T-helper 17 cell (primary cell): ENCODE data around the gene VPREB1. TPM values are rescaled to one million over a fixed set of nuclear protein-coding genes. Genes with fewer than 3 reads are reported as not detected.
"Not testable (repeated sequence)": the region's sequence is repeated elsewhere in the genome, so short reads cannot be mapped to it uniquely, and the experiment has no call there.

Experiments
- ATAC-seq: fragments of 150-1000 bp; cut with Tn5 transposase; 2 replicates; pipeline ENCODE4 v1.10.0; 2021; ENCODE audit warnings: mild to moderate bottlenecking, moderate library complexity
- DNase-seq, 3 donors: peaks; one replicate each; pipeline versions ENCODE4 v3.0.0 to v3.0.0-alpha.2; 2020 to 2021
- H3K9me3 ChIP-seq: one replicate; pipeline ENCODE4 v1.7.0; 2013; ENCODE audit warnings: low read length, mild to moderate bottlenecking; ENCODE audit not compliant: control insufficient read depth, poor library complexity, severe bottlenecking
- H3K27ac Mint-ChIP-seq: one replicate; pipeline ENCODE4 v1.8.0; 2022; ENCODE audit warnings: mild to moderate bottlenecking, moderate library complexity, mixed read lengths
- H3K27me3 Mint-ChIP-seq: one replicate; pipeline ENCODE4 v1.8.0; 2022; ENCODE audit warnings: mixed read lengths
- H3K36me3 Mint-ChIP-seq: one replicate; pipeline ENCODE4 v1.8.0; 2022; ENCODE audit warnings: low read depth, mixed read lengths
- H3K4me1 Mint-ChIP-seq: one replicate; pipeline ENCODE4 v1.8.0; 2022; ENCODE audit warnings: mild to moderate bottlenecking, mixed read lengths
- H3K4me3 Mint-ChIP-seq: one replicate; pipeline ENCODE4 v1.8.0; 2022; ENCODE audit warnings: mild to moderate bottlenecking, moderate library complexity, mixed read lengths
- total RNA-seq, 4 donors: library from RNA in 2 of 4; stranded (reverse) in 2 of 4; gene quantifications; one replicate each; pipeline ENCODE4 v1.2.3 and lab custom pipeline; 2022 to 2026

VPREB1 gene
- total RNA-seq, 2 donors from 2014 or later = not detected

GRCh38 chr22:22219140-22219996, 25.2 kb upstream of the VPREB1 start:
- H3K36me3 Mint-ChIP-seq = no peaks in the 10 kb centered on the region
- no peak overlapping the region for H3K4me3 Mint-ChIP-seq
- no peaks in the 10 kb centered on the region for H3K27me3 Mint-ChIP-seq
- H3K9me3 ChIP-seq = no peaks in the 10 kb centered on the region
- H3K27ac Mint-ChIP-seq = no peak overlapping the region
- ATAC-seq (no peak), DNase-seq (no peak)
- no peaks in the 10 kb centered on the region for H3K4me1 Mint-ChIP-seq

DNA sequence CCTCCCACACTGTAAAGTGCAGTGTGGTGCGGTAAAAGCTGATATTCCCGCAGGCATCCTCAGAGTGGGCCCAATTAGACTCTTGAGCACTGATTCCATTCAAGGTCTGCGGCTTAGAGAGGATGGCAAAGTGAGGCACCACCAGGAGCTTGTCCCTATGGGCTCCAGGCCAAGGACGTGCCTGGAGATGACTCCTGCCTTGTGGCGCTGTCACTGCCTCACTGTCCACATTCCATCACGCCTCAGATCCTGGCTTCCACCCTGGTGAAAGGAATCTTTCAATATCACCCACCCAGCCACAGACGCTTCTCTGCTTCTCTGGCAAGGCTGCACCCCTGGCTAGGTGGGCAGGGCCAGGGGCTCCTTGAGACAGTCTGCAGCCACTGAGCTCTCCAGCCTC, 23.5 kb upstream of the VPREB1 start:
- H3K27ac Mint-ChIP-seq, H3K4me1 Mint-ChIP-seq, H3K36me3 Mint-ChIP-seq, H3K27me3 Mint-ChIP-seq, DNase-seq, H3K4me3 Mint-ChIP-seq, H3K9me3 ChIP-seq, ATAC-seq: not testable (repeated sequence)

GRCh38 chr22:22226448-22227187, 18.0 kb upstream of the VPREB1 start:
- Mint-ChIP-seq H3K27me3 (peaks cover 15% of the 10 kb centered on the region), H3K4me3 (no peak overlapping the region), H3K36me3 (peaks cover 2% of the 10 kb centered on the region), H3K4me1 (no peaks in the 10 kb centered on the region), H3K27ac (no peak overlapping the region)
- H3K9me3 ChIP-seq = no peaks in the 10 kb centered on the region
- DNase-seq (no peak), ATAC-seq (no peak)

- H3K9me3 ChIP-seq = no peaks in the 10 kb centered on the region
- peaks cover 2% of the 10 kb centered on the region for H3K36me3 Mint-ChIP-seq
- H3K27ac Mint-ChIP-seq = no peak overlapping the region
- no peak overlapping the region for H3K4me3 Mint-ChIP-seq
- no peaks in the 10 kb centered on the region for H3K4me1 Mint-ChIP-seq
- DNase-seq = no peak
- H3K27me3 Mint-ChIP-seq = peaks cover 15% of the 10 kb centered on the region
- ATAC-seq = no peak
Observed at GRCh38 chr22:22228421-22228820, 16.2 kb upstream of the VPREB1 start.

DNA sequence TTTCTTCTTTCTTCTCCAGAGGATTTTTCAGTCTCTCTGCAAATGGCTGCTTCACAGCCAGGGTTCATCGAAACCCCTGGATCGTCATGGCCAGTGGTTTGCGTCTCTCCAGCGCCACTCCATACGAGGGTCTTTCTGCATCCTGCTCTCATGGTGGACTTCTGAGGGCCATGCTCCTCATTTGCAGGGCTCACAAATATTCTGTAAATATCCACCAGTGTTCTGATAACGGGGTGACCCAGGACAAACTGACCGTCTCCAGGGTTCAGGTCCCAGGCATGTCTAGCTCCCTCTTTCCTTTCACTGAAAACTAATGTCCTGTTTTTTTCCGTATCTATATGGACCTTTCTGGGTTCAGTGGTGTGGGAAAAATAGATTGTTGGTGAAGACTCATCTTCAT, 15.7 kb upstream of the VPREB1 start:
- Mint-ChIP-seq H3K36me3 (peaks cover 2% of the 10 kb centered on the region), H3K27me3 (peaks cover 15% of the 10 kb centered on the region)
- no peak for DNase-seq

DNA sequence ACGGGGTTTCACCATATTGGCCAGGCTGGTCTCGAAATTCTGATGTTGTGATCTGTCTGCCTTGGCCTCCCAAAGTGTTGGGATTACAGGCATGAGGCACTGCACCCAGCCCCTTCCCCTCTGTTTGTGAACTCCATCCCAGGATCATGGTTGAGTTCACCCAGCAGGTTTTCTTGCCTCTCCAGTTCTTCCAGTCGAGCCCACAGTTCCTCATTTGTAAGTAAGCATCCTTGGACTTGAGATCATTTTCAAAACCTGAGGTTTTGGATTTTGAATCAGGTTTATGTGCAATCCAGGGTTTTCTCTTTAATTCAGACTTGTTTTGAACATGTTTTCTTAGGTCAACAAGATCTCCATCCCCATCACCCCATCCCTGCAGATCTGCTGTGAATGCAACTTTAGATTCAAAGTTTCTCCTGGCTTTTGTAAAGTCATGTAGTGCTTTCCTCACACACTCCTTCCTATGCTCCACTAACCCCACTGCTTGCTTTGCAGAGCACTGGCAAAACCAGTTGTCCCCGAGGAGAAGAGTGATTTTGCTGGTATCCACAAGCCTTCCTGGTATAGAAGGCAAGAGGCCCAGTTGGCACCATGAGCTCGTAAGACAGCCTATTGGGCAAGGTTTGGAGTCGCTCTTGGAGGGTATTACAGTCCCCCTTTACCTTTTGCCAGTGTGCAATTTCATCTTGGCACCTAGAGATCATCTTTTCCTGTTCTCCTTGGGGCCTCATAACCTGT, 14.7 kb upstream of the VPREB1 start:
- DNase-seq = no peak
- H3K9me3 ChIP-seq = no peaks in the 10 kb centered on the region
- no peak for ATAC-seq
- Mint-ChIP-seq H3K4me3 (no peak overlapping the region), H3K36me3 (peaks cover 2% of the 10 kb centered on the region), H3K27me3 (peaks cover 15% of the 10 kb centered on the region), H3K4me1 (no peaks in the 10 kb centered on the region), H3K27ac (no peak overlapping the region)

More for the DNA sequence above, 15.7 kb upstream of the VPREB1 start:
- Mint-ChIP-seq H3K4me1 (no peaks in the 10 kb centered on the region), H3K27ac (no peak overlapping the region), H3K4me3 (no peak overlapping the region)
- ATAC-seq = no peak
- no peaks in the 10 kb centered on the region for H3K9me3 ChIP-seq

GRCh38 chr22:22230438-22230837, 14.1 kb upstream of the VPREB1 start:
- no peaks in the 10 kb centered on the region for H3K9me3 ChIP-seq
- peaks cover 15% of the 10 kb centered on the region for H3K27me3 Mint-ChIP-seq

DNA sequence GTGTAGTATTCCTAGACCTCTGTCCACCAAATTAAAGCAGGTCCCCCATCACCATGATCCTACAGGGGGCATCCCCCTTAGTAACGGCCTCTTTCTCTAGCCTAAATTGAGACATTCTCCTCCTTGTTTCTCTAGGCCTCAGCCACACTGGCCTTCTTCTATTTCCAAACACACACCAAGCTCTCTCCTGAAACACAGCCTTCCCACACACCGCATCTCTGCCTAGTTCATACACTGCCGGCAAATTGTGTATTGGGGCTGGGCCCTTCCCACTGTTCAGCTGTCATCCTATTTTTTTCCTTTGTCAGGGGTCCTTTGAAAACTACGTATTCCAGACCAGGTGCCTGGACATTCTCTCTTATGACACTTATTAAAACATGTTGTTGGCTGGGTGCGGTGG, 11.5 kb upstream of the VPREB1 start:
- Mint-ChIP-seq H3K4me3 (no peak overlapping the region), H3K36me3 (peaks cover 2% of the 10 kb centered on the region), H3K27ac (no peak overlapping the region), H3K4me1 (peaks cover 3% of the 10 kb centered on the region), H3K27me3 (peaks cover 15% of the 10 kb centered on the region)
- no peaks in the 10 kb centered on the region for H3K9me3 ChIP-seq
- ATAC-seq (no peak), DNase-seq (no peak)

More at GRCh38 chr22:22230438-22230837, 14.1 kb upstream of the VPREB1 start:
- peaks cover 2% of the 10 kb centered on the region for H3K36me3 Mint-ChIP-seq
- no peak overlapping the region for H3K4me3 Mint-ChIP-seq
- DNase-seq (no peak), ATAC-seq (no peak)
- H3K27ac Mint-ChIP-seq = no peak overlapping the region
- H3K4me1 Mint-ChIP-seq = peaks cover 1% of the 10 kb centered on the region

DNA sequence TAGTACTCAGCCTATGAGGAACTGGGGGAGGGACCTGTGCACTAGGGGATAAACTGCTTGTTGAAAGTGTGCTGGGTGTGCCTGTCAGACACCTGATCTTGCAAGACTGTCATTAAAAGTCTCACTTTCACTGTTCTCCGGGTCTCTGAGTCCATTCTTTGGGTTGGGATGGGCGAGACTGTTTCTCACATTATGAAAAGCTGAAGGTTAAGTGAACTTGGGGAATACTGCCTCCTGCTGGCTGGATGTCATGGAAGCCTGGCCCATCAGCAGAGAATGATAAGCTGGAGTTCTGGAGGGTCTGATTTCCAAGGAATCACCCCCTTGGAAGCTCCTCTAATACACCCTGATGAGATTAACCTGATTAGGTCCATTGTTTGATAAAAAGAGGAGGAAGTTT, 9.0 kb upstream of the VPREB1 start:
- DNase-seq = peak in 2 of 3 donors; percentile 21 to 50
- no peaks in the 10 kb centered on the region for H3K9me3 ChIP-seq
- Mint-ChIP-seq H3K4me1 (peaks cover 3% of the 10 kb centered on the region), H3K27me3 (peaks cover 3% of the 10 kb centered on the region), H3K27ac (no peak overlapping the region), H3K4me3 (no peak overlapping the region), H3K36me3 (peaks cover 2% of the 10 kb centered on the region)
- ATAC-seq = no peak

DNA sequence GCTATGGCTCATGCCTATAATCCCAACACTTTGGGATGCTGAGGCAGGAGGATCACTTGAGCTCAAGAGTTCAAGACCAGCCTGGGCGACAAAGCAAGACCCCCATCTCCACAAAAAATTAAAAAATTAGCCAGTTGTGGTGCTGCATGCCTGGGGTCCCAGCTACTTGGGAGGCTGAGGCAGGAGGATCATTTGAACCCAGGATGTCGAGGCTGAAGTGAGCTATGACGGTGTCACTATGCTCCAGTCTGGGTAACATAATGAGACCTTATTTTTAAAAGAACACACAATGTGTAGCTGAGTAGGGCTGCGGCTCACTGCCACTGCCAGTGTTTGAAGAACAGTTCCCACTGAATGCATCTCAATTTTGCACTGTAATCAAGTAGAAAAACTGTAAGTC, 7.1 kb upstream of the VPREB1 start:
- Mint-ChIP-seq H3K27me3 (peaks cover 16% of the 10 kb centered on the region), H3K4me3 (no peak overlapping the region), H3K27ac (no peak overlapping the region), H3K36me3 (peaks cover 5% of the 10 kb centered on the region), H3K4me1 (peaks cover 3% of the 10 kb centered on the region)
- H3K9me3 ChIP-seq = no peaks in the 10 kb centered on the region
- DNase-seq = no peak
- no peak for ATAC-seq

- DNase-seq (no peak), ATAC-seq (no peak)
- Mint-ChIP-seq H3K36me3 (peaks cover 5% of the 10 kb centered on the region), H3K4me3 (no peak overlapping the region), H3K4me1 (peaks cover 7% of the 10 kb centered on the region), H3K27me3 (peaks cover 29% of the 10 kb centered on the region), H3K27ac (no peak overlapping the region)
- no peaks in the 10 kb centered on the region for H3K9me3 ChIP-seq
Observed at GRCh38 chr22:22239311-22239939, 5.2 kb upstream of the VPREB1 start.

DNA sequence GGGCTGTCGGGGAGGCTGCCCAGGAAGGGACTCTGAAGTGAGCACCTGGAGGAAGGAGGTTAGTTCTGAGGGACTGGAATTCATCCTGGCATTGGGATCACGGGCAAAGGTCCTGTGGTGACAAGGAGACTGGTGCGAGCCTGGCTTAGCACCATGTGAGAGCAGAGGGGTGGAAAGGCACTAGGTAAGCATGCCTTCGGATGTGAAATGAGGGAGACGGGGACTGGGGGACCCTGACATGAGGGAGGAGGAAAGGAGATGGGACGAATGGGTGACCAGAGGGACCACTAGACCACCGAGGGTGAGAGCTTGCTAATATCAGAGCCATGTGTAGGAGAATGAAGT, 3.1 kb upstream of the VPREB1 start:
- peaks cover 5% of the 10 kb centered on the region for H3K36me3 Mint-ChIP-seq
- H3K27me3 Mint-ChIP-seq = peaks cover 36% of the 10 kb centered on the region
- H3K9me3 ChIP-seq = no peaks in the 10 kb centered on the region
- DNase-seq (no peak), ATAC-seq (no peak)
- no peak overlapping the region for H3K27ac Mint-ChIP-seq
- H3K4me1 Mint-ChIP-seq = peaks cover 6% of the 10 kb centered on the region
- H3K4me3 Mint-ChIP-seq = no peak overlapping the region

GRCh38 chr22:22242488-22242887, 2.1 kb upstream of the VPREB1 start:
- no peak for ATAC-seq
- no peak overlapping the region for H3K27ac Mint-ChIP-seq
- peaks cover 5% of the 10 kb centered on the region for H3K36me3 Mint-ChIP-seq
- DNase-seq = no peak
- H3K9me3 ChIP-seq = no peaks in the 10 kb centered on the region
- peaks cover 6% of the 10 kb centered on the region for H3K4me1 Mint-ChIP-seq
- H3K4me3 Mint-ChIP-seq = no peak overlapping the region
- peaks cover 36% of the 10 kb centered on the region for H3K27me3 Mint-ChIP-seq
